ENCODE data around the gene GRM7. TPM values are rescaled to one million over a fixed set of nuclear protein-coding genes. Genes with fewer than 3 reads are reported as not detected.

The GRM7 gene
- total and polyA plus RNA-seq, 9 of the 15 experiments (the other 6 are each of a cell fraction or from before 2014, with no cell fraction given), result not detected

- Histone ChIP-seq H3K36me3 (ENCODE audit: control insufficient read depth, insufficient read depth, low read length) (no peaks in the 10 kb centered on the region), H3K9me1 (ENCODE audit: control insufficient read depth, insufficient read depth, low read length) (no peaks in the 10 kb centered on the region), H4K20me1 (replicated peaks; ENCODE audit: control insufficient read depth, insufficient read depth, low read length) (no peaks in the 10 kb centered on the region), H3K4me1 (replicated peaks in 1 of 2; ENCODE audit: control insufficient read depth in 2 of 2, insufficient read depth in 2 of 2, low read length in 2 of 2) (no peaks in the 10 kb centered on the region), H3K27me3 (ENCODE audit: control insufficient read depth in 2 of 2, insufficient read depth in 2 of 2, low read length in 2 of 2) (no peaks in the 10 kb centered on the region), H3K4me3 (no peak overlapping the region), H2AFZ (ENCODE audit: low read depth, low read length) (no peak overlapping the region), H3K4me2 (ENCODE audit: insufficient read depth, low read length) (no peak overlapping the region), H3K79me2 (ENCODE audit: control insufficient read depth, insufficient read depth, low read length) (no peaks in the 10 kb centered on the region), H3K9ac (ENCODE audit: insufficient read depth in 1 of 2, low read depth in 2 of 2, low read length in 2 of 2) (no peak overlapping the region), H3K9me3 (replicated peaks; ENCODE audit: control insufficient read depth, insufficient read depth, low read depth, low read length) (no peaks in the 10 kb centered on the region), H3K27ac (ENCODE audit: extremely low read depth, low read depth, low read length) (no peak overlapping the region)
- ChIA-PET CTCF (ENCODE audit: low intra/inter-chr PET ratio) (no interaction called here), POLR2A (no interaction called here)
- no peak for ATAC-seq
- intact Hi-C loops (cut with micrococcal nuclease), result no loop called here
- no TSS peak for BruUV-seq (replicated peaks)
- DNase-seq (ENCODE audit: extremely low read depth in 1 of 4, low spot score in 3 of 4), result no peak
- WGBS (ENCODE audit: insufficient coverage, low coverage, missing lambda C conversion rate), result 4% methylated on average over 2 of the region's 2 CpGs
- in situ Hi-C loops (cut with MboI), result no loop called here
- FAIRE-seq, result no peak
- no peak for TF ChIP-seq TSHZ1 (CRISPR knock-in tag; IDR thresholded peaks at IDR 0.05)
- TF ChIP-seq ZNF408 (CRISPR knock-in tag; IDR thresholded peaks at IDR 0.05; ENCODE audit: low read depth), result no peak
- no peak for TF ChIP-seq YBX1 (IDR thresholded peaks at IDR 0.05)
- TF ChIP-seq NKRF (IDR thresholded peaks at IDR 0.05; ENCODE audit: borderline replicate concordance), result no peak
- no peak for TF ChIP-seq NCOR1 (IDR thresholded peaks at IDR 0.05)
- no peak for TF ChIP-seq SRF (CRISPR knock-in tag; IDR thresholded peaks at IDR 0.05)
- no peak for TF ChIP-seq PHTF2 (CRISPR knock-in tag; IDR thresholded peaks at IDR 0.05)
- TF ChIP-seq ZNF449 (CRISPR knock-in tag; IDR thresholded peaks at IDR 0.05), result no peak
- no peak for TF ChIP-seq NR4A1 (CRISPR knock-in tag; IDR thresholded peaks at IDR 0.05)
- TF ChIP-seq NR4A1 (tag; IDR thresholded peaks at IDR 0.05), result no peak
- TF ChIP-seq, protein P1, sequence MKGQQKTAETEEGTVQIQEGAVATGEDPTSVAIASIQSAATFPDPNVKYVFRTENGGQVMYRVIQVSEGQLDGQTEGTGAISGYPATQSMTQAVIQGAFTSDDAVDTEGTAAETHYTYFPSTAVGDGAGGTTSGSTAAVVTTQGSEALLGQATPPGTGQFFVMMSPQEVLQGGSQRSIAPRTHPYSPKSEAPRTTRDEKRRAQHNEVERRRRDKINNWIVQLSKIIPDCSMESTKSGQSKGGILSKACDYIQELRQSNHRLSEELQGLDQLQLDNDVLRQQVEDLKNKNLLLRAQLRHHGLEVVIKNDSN (CRISPR knock-in tag; IDR thresholded peaks at IDR 0.05), result no peak
- TF ChIP-seq EZH2 (IDR thresholded peaks at IDR 0.05; ENCODE audit: borderline replicate concordance, low read depth, low read length), result no peak
- no peak for TF ChIP-seq KAT2B (IDR thresholded peaks at IDR 0.05; ENCODE audit: low read depth, low read length)
- no peak for TF ChIP-seq FOXA1 (IDR thresholded peaks at IDR 0.05; ENCODE audit: borderline replicate concordance)
- TF ChIP-seq ZBTB7A (IDR thresholded peaks at IDR 0.05; ENCODE audit: borderline replicate concordance, control insufficient read depth, low read depth, low read length), result no peak
- TF ChIP-seq ZFP30 (CRISPR knock-in tag; IDR thresholded peaks at IDR 0.05; ENCODE audit: borderline replicate concordance), result no peak
Measured at GRCh38 chr3:7340795-7341194, 479.9 kb downstream of the GRM7 start.

Measured in K562 (cell line).